ENCODE measurements around the gene KMT2A.
A peak's percentile ranks its signal among the peaks of the same experiment; 100 is the strongest.
"Not testable (repeated sequence)": the region's sequence is repeated elsewhere in the genome, so short reads cannot be mapped to it uniquely, and the experiment has no call there.

The KMT2A gene

DNA sequence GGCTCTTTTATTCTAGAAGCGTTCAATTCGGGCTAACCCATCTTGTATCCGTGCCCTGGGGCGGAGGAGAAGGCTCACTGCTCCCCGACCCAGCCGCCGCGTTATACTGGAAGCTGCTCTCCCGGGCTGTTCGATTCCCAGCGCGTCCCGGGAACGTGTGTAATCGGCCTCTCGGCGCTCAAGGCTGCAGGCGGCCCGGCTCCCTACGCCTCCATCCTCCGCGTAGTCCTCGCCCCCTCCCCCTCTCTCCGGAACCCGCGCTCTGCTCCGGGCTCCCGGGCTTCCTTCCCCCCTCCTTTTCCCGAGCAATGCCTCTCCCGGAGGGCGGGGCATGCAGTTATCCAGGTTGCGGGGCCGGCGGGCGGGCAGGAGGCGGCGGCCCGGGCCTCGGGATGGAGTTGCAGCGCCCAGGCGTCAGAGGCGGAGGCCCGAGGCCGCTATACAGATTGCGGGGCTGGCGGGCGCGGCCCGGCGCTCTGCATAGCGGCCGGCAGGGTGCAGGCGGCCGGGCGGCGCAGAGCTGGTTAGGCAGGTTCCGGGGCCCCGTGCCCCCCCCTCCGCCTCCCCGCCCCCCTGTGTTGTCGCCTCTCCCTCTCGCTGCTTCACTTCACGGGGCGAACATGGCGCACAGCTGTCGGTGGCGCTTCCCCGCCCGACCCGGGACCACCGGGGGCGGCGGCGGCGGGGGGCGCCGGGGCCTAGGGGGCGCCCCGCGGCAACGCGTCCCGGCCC is at the start of gene KMT2A:
KMT2A (plus strand) TSS at position 600 of the 732 bp plus-strand sequence; CDS start at position 621, 21 bp downstream.
- peak; percentile 74 for DNase-seq (ENCODE audit: low read depth, low spot score)

DNA sequence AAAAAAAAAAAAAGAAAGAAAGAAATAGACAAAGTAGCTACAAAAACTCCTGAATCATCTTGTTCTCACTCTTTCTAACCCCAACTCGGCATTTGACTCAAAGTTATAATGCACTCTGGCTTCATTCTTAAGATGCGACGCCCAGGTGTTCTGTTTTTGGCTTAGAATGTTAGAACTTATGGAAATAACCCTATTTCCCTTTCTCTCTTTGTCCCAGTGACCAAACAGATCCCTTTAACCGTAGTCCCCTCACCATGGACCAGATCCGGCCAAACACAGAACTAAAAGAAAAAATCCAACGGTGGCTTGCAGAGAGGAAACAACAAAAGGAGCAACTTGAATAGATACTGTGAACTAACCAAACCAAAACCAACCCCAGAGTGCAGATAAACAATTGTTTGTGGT is 40.2 kb upstream of the KMT2A start:
- no peak for DNase-seq (ENCODE audit: low read depth, low spot score)

DNA sequence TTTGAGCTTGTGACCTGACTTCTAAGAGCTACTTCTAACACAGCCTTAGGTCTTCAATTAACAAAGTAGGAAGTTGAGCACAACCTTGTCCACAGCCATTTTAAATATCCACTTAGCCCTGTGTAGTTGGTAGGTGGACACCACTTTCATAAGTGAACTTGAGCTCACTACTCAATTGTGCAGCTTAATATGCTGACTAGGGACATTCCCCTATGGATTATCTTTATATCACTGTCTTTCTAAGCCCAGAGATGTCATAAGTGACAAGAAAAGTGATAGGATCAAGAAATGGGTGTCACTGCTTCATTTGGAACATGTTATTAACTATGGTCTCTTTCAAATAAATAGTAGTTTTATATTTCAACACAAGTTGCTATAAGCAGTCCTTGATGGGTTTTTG is 38.8 kb upstream of the KMT2A start:
- no peak for DNase-seq (ENCODE audit: low read depth, low spot score)

DNA sequence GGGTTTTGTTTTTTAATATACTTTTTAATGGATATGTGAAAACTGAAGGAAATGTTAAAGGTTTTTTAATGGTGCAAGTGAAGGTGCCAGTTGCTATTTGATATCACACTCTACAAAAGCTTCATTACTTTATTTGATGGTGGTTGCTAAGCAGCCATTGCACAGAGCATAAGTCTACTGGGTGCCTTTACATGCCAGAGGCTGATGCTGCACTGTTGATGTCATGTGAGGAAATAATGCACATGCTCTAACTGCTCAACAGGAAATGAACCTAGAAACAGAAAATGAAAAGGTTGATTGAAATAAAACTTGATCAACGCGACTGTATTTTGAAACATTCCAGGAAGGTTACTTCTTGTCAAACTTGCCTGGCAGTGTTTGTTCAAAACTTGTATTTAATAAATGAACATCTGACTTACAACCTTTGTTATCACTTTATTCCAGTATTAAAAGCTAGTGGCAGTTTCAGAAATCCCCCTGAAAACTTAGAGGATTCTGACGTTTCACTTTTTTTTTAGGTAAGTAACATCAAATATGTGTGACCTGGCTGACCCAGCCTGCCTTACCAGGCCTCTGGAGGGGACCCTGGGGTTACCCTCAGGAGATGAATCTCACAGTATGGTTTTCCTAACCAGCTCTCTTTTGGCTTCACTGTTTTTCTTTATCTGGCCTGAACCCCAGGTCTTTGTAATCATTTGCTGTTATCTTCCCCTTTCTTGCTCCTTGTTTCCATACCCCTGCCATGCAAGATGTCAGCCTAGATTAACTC is 37.3 kb upstream of the KMT2A start:
- no peak for DNase-seq (ENCODE audit: low read depth, low spot score)

DNA sequence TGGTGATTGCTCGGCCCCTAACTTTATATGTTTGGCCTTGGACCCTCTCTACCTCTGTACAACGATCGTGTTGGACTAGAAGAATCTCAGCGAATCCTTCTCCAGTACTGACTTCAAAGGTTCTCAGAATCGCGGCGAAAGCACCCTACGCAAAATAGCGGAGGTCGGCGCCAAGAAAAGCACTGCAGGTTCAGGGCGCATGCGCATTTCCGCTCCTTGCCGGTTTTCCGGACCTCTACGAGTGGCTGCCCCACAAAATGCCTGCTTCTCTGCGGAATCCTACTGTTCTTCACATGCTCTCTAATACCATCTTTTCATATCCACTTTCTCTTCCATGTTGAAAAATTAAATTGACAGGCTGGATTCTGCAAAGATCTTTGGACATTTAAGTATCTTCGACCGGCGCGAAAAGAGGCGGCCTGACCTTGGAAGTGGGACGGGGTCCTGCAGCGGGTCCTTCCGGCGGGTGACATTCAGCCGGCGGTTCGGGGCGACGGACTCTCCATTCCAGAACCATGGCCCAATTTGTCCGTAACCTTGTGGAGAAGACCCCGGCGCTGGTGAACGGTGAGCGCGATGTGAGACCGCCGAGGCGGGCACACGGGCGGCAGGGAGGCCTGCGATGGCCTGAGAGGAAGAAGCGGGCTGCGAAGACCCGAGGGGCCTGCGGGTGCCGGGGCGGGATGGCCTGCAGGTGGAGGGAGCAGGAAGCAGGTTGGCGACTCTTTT is 35.0 kb upstream of the KMT2A start, which contains the start of gene ATP5MG:
ATP5MG (plus strand) TSS at position 456 of the 729 bp plus-strand sequence; CDS start at position 516, 60 bp downstream.
- DNase-seq (ENCODE audit: low read depth, low spot score), result peak; percentile 33

DNA sequence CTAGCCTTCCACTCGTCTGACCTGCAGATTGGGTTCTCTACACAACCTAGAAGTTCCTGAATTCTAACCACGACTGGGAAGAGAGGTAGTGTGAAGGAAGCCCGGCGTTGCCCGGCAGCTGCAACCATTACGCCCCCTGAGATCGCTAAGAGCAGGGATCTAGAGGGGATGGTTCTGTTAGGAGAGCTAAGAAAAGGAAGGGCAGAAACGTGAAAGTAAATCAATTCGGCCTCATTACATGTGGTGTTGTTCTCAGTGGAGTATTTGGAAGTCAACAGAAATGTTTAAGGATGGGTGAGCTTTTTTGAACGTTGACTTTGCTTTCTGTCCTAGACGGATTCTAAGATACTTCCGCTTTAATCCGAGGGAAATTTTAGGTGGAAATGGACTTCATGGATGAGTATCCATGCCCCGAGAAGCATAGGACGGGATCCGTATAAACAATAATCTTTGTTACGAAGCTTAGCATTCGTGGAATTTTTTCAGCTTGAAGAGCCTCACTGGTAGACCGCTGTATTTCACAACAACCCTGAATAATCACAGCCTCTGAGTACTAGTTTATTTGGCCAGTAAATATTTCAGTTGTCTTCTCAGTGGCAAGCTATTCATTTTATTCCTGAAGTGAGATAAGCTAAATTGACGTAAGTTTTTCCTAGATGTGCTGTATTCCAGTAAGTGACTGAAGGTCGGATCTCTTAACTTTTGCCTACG is 34.3 kb upstream of the KMT2A start:
- DNase-seq (ENCODE audit: low read depth, low spot score), result no peak

DNA sequence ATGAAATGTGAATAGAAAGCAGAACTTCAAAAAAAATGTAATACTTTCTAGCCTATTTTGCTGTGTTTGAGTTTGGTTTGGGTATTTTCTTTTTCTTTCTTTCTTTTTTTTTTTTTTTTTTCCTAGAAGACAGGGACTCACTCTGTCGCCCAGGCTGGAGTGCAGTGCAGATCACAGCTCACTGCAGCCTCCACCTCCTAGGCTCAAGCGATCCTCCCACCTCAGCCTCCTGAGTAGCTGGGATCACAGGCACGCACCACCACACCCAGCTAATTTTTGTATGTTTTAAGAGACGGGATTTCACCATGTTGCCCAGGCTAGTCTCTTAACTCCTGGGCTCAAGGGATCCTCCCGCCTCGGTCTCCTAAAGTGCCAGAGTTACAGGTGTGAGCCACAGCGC is 33.7 kb upstream of the KMT2A start:
- not testable (repeated sequence) for DNase-seq (ENCODE audit: low read depth, low spot score)

DNA sequence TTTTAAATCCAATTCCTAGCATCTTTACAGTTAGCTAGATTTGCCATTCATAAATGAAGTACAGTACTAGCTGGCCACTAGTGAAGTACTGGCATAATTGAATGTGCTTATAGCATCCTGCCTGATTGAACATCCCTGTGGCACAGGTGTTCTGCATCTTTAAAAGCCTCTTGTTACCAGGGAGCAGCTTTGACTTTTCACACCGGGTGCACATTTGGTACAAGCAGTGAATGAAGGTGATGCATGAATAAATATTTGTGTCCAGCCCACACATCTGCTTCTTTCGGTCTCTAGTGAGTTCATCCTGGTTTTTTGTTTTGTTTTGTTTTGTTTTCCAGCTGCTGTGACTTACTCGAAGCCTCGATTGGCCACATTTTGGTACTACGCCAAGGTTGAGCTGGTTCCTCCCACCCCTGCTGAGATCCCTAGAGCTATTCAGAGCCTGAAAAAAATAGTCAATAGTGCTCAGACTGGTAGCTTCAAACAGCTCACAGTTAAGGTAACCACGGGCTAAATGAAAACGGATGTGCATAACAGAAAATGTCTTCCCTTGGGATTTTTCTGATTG is 29.6 kb upstream of the KMT2A start:
- DNase-seq (ENCODE audit: low read depth, low spot score), result no peak

DNA sequence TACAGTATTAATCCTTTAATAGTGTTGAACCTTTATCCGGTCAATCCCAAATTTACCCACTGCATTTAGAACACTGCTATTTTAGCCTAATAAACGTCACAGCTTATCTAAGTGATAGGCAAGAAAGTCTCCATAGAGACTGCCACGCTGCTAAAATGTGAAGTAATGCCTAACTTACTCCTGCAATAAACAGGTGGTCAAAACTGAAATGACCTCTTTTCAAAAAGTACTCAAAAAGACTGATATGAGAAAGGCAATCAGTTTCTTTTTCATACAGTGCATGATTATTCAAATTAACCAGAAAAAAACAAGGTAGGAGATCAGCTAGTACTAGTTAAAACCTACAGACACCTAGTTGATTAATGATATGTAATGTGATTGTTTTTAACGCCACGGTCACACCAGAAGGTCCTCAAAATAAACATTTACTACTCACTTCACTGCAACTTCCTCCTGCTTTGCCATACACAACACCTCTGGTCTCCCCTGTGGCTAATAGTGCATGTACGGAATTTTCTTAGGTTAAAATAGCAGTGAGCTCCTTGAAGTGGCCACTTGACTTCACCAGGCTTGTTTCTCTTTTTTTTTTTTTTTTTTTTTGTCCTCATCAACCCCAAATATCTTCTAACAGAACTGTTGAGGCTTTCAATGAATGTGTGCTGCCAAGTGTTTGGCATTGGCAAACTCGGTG is 26.1 kb upstream of the KMT2A start:
- no peak for DNase-seq (ENCODE audit: low read depth, low spot score)

DNA sequence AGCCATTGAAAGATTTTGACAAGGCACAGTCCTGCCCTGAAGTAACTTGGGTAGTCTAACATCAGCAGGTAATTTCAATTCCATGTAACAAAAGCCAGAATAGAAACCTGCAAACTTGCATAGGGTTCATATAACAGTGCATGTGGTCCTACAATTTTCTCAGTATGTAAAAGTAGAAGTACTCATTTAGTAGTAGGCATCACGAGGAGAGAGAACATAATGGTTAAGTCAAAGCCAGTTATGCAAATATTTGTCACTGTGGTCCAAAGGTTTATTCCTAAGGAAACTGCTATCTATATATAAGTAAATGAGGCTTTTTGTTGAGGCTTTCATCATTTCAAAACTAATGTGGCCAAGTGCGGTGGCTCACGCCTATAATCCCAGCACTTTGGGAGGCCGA is 24.8 kb upstream of the KMT2A start:
- no peak for DNase-seq (ENCODE audit: low read depth, low spot score)

DNA sequence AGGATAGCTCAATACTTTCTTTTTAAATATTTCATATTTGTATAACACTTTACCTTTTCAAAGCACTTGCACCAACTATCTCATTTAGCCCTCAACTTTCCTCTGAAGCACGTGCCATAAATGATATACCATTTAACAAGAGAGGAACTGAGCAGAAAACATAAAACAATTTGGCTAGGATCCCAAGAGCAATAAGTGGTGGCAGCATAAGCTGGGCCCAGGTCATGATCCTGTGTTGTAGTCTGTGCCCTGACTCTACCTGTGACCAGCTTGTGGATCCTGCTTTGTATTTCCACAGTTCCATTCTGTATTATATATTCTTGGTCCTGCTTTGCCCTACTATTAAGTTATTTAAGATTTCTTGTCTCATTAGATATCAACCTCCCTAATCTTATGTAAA is 23.4 kb upstream of the KMT2A start:
- DNase-seq (ENCODE audit: low read depth, low spot score), result no peak

DNA sequence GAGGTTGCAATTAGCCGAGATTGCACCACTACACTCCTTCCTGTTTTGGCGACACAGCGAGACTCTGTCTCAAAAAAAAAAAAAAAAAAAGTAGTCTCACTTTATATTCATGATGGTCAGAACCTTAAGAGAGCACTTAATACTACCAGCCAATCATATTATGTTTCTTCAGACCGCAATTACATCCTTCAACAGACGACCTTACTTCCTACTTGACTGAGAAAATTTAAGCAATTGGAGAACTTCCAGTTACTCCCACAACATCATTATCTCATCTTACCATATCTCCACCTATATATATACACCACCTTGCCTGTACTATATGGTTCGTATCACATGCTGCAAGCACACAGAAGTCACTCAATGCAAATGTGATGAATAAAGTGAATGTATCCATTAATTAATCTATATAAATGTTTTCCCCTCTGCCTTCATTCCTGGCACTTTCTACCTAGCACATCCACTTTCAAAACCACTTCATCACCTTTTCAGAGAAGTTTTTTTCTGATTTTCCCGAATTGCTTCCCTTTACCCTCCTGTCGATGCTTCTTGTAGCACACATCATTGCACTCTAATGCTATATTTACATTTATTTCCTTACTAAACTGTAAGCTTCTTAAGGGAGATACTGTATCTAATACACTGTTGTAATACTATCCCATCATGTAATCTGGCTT is 21.1 kb upstream of the KMT2A start:
- no peak for DNase-seq (ENCODE audit: low read depth, low spot score)

DNA sequence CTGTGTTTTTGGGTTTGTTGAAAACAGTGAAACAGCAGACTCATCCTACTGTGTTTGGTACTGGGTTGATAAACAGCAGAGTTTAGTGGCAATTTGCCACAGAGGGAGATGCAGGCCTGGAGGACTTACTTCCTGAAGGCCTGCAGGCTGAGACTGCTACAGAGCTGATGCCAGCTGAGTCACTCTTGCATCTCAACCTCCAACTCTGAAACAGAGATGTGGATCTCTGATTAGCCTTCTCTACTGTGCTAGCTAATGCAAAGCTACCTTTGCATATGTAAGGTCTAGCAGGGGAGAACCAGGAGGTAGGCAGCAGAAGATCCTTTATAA is 20.6 kb upstream of the KMT2A start:
- DNase-seq (ENCODE audit: low read depth, low spot score), result peak; percentile 91

DNA sequence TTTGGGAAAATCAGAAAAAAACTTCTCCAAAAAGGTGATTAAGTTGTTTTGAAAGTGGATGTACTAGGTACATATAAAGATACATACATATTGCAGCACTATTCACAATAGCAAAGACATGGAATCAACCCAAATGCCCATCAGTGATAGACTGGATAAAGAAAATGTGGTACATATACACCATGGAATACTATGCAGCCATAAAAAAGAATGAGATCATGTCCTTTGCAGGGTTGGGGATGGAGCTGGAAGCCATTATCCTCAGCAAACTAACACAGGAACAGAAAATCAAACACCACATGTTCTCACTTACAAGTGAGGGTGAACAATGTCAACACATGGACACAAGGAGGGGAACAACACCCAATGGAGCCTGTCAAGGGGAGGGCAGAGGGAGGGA is 19.4 kb upstream of the KMT2A start:
- DNase-seq (ENCODE audit: low read depth, low spot score), result not testable (repeated sequence)

DNA sequence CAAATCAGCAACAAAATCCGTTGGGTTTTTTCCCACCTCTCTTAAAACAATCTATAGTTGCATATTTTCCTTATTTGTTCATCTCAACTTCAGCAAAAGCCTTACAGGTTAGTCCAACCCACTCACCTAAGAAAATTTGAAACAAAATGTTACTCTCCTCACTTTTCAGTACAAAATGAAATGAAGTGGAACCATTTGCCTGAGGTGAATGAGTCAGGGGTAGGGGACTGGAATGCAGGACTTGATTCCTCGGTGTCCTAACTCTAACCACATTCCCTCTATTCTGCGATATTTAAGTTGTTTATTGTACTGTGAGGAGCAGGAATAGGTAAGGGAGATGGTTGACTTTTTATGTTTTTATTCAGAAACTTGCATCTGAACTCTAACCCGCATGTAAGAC is 18.5 kb upstream of the KMT2A start:
- no peak for DNase-seq (ENCODE audit: low read depth, low spot score)

DNA sequence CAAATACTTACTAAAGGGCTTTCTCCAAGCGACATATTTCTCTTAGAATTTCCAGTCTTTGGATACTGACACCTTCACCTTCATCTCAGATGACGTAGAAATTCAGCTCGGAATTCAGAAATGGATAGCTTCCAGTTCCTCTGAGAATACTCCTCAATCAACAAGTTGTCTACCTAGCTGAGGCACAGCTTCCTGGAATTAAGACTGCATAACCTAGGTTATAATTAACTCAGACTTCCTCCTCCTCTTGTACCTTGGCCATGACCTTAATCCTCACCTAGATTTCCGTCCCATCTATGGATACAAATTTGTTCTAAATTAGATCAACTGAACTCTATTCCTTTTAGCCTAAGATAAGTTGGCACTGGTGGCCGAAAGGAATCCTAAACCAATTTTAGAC is 17.5 kb upstream of the KMT2A start:
- no peak for DNase-seq (ENCODE audit: low read depth, low spot score)

DNA sequence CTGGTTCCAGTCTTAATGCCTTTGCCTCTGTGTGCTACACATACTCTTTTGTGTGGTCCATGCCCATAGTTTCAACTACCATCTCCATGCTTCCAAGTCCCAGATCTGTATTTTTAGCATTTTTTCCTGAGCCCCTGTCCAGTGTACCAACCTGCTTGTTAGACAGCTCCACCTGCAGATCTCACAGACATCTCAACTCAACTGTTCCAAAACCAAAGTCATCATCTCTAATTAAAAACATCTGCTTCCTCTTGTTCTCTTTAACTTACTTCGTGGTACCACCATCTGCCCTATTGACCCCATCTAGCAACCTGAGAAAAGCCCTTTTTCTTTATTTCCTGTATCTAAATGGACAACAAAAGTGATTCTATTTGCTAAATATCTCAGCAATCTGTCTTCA is 8.6 kb upstream of the KMT2A start:
- no peak for DNase-seq (ENCODE audit: low read depth, low spot score)

DNA sequence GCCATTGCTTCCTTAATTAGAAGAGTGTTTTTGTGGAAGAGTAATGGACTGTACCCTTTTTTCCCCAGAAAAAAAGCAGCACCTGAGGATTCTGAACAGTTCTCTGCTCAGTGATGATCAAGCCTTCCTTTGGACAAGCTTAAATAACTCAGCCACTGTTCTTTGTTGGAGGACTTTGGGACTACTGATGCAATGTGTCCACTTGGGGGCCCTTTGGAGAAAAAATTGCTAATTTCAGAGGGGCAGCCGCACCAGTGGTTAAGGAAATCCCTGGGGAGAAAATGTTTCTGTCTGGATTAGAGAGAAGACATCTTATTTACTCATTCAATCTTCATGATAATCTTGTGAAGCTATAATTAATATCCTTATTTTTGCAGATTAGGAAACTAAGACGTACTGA is 5.3 kb upstream of the KMT2A start:
- no peak for DNase-seq (ENCODE audit: low read depth, low spot score)

DNA sequence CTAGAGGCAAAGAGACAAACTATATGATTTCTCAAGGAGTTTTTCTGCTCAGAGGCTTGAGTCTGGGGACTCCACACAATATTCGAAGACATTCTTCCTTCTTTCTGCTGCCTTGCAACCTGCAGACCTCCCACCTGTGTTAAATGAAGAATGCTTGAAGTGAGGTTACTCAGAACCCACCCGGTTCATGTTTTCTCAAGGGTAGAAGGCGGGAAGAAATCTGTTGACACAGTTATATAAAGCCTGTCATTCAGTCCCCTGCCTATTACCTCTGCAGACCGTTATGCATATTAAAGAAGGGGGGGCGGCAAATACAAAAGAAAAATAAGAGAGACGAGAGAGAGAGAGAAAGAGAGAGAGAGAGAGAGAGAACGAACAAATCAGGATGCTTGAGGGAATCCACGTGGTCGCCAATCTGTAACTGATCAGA is 2.2 kb upstream of the KMT2A start:
- DNase-seq (ENCODE audit: low read depth, low spot score), result no peak

DNA sequence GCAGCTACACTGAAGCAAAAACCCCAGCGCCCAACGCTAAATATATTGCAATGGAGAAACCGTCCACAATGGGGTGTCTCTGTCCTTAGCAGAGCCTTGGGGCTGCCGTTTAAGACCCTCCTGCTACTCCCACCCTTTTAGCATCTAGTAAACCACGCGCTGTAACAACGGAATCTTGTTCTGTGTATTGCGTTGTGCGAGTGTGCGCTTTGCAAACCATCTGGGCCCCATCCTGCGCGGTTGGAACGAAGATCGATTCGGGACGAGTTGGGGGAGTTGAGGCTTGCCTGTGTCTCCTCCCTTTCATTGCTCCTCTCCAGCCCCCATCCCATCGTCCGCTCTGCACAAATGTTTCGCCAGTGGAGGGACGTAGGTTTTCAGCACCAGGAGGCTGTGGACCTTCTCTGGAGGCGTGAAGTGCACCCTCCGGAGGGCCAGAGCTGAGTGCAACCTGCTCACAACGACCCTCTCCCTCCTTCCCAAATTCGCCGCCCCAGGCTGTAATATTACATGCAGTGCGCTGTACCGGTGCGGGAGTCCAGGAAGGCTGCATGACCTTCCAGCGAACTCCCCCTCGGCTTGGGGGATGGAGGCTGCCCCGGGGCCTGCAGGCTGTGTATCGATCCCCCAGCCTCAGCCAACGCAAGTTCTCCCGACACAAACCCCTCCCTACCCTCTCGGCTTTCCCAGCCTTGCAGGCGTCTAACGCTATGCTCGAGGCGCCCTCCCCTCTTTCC is 1.6 kb upstream of the KMT2A start:
- no peak for DNase-seq (ENCODE audit: low read depth, low spot score)

All from iPS DF 19.7 (cell line).